ENCODE measurements around the gene KLF16.

GRCh38 chr19:1855828-1856255, 7.5 kb downstream of the KLF16 start:
- TF ChIP-seq, protein P1, sequence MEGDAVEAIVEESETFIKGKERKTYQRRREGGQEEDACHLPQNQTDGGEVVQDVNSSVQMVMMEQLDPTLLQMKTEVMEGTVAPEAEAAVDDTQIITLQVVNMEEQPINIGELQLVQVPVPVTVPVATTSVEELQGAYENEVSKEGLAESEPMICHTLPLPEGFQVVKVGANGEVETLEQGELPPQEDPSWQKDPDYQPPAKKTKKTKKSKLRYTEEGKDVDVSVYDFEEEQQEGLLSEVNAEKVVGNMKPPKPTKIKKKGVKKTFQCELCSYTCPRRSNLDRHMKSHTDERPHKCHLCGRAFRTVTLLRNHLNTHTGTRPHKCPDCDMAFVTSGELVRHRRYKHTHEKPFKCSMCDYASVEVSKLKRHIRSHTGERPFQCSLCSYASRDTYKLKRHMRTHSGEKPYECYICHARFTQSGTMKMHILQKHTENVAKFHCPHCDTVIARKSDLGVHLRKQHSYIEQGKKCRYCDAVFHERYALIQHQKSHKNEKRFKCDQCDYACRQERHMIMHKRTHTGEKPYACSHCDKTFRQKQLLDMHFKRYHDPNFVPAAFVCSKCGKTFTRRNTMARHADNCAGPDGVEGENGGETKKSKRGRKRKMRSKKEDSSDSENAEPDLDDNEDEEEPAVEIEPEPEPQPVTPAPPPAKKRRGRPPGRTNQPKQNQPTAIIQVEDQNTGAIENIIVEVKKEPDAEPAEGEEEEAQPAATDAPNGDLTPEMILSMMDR (IDR thresholded peaks at IDR 0.05) = no peak
- TF ChIP-seq EP300 (IDR thresholded peaks at IDR 0.05) = no peak
- no peak for TF ChIP-seq POLR2A (IDR thresholded peaks at IDR 0.05)

Measured in tibial nerve (tissue), 4 donors.